Tibial nerve (tissue), 4 donors: ENCODE measurements around the gene WDR74.
A peak's percentile ranks its signal among the peaks of the same experiment; 100 is the strongest.

Experiments used
- CTCF ChIP-seq, 5 experiments: fragments of 200-600 bp in 3 of 5; fragments of 450-650 bp in 2 of 5; sonication (generic) in 3 of 5; IDR thresholded peaks; one replicate each; pipeline ENCODE4 v1.5.1; 2016 to 2019; ENCODE audit warnings: antibody characterized with exemption in 5 of 5, mild to moderate bottlenecking in 3 of 5, moderate library complexity in 2 of 5
- EP300 ChIP-seq, 2 donors: sonication (generic); formaldehyde crosslinking; IDR thresholded peaks; one replicate each; pipeline ENCODE4 v1.6.1; 2017; ENCODE audit warnings: antibody characterized with exemption in 2 of 2, mild to moderate bottlenecking in 1 of 2
- POLR2A ChIP-seq, 2 donors: fragments of 450-650 bp; IDR thresholded peaks; one replicate each; pipeline ENCODE4 v1.6.1; 2017; ENCODE audit warnings: antibody characterized with exemption in 2 of 2, mild to moderate bottlenecking in 2 of 2, moderate library complexity in 2 of 2

GRCh38 chr11:62841361-62842170, 2.2 kb upstream of the WDR74 start:
- peak in 1 of 5 experiments; percentile 35 for TF ChIP-seq CTCF (IDR thresholded peaks at IDR 0.05)
- TF ChIP-seq EP300 (IDR thresholded peaks at IDR 0.05) = peak; percentile 63 to 100
- TF ChIP-seq POLR2A (IDR thresholded peaks at IDR 0.05) = peak; percentile 96 to 99
